Stimulated activated CD4-positive, alpha-beta T cell treated with anti-CD3 and anti-CD28 coated beads, Interleukin-4, amount 100 ng/mL, for 48 hours (primary cell): ENCODE results near the gene ETV2.
A peak's percentile ranks its signal among the peaks of the same experiment; 100 is the strongest.
"Not testable (repeated sequence)": the region's sequence is repeated elsewhere in the genome, so short reads cannot be mapped to it uniquely, and the experiment has no call there.

Source experiments
- DNase-seq, 2 donors: peaks; one replicate each; pipeline ENCODE4 v3.0.0-alpha.2; 2020; ENCODE audit warnings: low read depth in 2 of 2

Gene ETV2, protein sequence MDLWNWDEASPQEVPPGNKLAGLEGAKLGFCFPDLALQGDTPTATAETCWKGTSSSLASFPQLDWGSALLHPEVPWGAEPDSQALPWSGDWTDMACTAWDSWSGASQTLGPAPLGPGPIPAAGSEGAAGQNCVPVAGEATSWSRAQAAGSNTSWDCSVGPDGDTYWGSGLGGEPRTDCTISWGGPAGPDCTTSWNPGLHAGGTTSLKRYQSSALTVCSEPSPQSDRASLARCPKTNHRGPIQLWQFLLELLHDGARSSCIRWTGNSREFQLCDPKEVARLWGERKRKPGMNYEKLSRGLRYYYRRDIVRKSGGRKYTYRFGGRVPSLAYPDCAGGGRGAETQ

DNA sequence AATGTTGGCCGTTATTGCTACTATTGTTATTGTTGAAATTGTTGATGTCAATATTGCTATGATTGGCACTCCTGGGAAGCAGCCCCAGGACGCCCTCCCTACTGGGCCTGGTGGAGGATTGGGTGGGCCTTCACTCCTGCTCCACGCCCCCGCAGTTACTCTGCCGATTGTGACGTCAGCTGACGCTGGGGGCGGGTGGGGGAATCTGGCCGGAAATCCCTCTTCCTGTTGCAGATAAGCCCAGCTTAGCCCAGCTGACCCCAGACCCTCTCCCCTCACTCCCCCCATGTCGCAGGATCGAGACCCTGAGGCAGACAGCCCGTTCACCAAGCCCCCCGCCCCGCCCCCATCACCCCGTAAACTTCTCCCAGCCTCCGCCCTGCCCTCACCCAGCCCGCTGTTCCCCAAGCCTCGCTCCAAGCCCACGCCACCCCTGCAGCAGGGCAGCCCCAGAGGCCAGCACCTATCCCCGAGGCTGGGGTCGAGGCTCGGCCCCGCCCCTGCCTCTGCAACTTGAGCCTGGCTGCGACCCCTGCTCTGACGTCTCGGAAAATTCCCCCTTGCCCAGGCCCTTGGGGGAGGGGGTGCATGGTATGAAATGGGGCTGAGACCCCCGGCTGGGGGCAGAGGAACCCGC, at the start of gene ETV2:
ETV2 (plus strand) TSS at position 231 of the 637 bp plus-strand sequence. CDS start 716 bp downstream, outside the sequence.
- peak in 1 of 2 donors; percentile 23 for DNase-seq

DNA sequence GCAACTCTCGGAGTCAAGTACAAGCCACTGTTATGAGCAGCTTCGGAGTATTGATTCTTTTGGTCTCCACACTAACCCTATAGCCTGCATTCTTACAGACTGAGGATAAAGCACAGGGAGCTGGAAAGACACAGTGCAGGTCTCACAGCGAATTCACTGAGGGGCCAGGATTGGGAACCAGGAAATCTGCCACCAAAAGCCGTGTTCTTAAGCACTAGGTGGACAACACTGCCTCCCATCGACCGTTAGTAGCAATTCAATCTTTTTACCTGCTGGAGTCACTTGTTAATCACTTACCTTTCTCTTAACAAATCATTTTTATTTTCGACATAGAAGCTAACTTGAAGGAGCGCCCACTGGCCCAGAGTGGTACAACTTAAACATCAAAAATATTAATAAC, 49.3 kb upstream of the ETV2 start:
- DNase-seq = no peak

DNA sequence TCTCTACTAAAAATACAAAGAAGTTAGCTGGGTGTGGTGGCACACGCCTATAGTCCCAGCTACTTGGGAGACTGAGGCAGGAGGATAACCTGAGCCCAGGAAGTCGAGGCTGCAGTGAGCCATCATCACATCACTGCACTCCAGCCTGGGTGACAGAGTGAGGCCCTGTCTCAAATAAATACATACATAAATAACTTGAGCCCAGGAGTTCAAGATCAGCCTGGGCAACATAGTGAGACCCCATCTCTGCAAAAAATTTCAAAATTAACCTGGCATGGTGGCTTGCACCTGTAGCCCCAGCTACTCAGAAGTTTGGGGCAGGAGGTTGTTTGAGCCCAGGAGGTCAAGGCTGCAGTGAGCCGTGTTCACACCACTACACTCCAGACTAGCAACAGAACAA, 46.5 kb upstream of the ETV2 start:
- not testable (repeated sequence) for DNase-seq

DNA sequence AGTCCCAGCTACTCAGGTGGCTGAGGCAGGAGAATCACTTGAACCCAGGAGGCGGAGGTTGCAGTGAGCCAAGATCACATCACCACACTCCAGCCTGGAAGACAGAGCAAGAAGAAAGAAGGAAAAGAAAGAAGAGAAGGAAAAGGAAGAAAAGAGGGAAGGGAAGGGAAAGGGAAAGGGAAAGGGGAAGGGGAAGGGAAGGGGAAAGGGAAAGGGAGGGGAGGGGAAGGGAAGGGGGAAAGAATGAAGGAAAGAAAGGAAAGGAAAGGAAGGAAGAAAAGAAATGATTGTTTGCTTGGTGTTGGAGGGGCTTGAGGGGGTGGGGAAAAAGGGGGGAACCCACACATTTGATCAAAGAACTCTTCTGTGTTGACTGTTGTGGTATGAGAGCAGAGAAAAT, 45.6 kb upstream of the ETV2 start:
- DNase-seq = no peak

DNA sequence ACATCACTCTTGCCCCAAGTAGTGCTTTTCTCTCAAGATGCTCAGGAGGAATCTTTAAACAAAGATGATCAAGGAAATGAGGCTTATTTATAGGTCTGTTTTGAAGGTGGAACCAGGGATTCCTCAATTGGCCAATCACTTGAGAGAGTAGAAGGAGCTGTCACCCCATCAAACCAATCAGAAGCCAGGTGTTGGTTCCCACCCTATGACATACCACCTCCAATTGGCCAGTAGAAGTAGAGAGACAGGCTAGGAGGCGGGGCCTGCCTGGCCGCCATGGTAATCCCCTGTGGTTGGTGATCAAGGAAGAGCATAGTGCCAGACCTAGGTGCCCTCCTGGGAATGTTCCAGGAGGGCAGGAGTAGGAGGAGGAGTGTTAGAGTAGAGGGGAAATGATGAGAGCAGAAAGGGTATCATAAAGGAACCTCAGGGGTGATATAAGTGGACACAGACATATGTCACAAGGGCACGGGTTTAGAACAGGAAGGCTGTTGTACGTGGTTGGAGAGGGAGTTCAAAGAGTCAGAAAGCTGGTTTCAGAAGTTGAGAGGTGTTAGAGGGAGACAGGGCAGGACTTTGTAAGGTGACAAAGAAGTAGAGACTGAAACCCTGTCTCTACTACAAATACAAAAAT, 45.1 kb upstream of the ETV2 start:
- no peak for DNase-seq

DNA sequence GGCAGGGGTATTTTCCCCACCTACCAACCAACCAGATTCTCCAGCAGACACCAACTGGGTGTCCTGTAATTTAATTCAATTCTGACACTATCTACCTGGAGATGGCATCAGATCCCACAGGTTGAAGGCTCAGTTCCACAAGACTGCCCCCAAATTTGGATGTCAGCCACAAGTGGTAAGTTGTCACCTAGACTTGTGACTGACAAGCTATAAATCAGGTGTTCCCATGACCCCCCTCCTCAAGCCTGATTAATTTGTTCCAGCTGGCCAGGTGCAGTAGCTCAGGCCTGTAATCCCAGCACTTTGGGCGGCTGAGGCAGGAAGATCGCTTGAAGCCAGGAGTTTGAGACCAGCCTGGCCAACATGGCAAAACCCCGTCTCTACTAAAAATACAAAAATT, 39.6 kb upstream of the ETV2 start:
- no peak for DNase-seq

DNA sequence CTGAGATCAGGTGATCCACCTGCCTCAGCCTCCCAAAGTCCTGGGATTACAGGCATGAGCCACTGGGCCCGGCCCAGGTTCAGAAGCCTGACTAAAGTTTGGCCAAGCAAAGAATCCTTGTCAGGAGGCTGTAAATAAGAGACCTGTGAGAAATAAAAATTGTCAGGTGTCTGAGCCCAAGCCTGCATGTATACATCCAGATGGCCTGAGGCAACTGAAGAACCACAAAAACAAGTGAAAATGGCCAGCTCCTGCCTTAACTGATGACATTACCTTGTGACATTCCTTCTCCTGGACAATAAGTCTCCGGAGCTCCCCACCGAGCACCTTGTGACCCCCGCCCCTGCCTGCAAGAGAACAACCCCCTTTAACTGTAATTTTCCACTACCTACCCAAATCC, 37.1 kb upstream of the ETV2 start:
- DNase-seq = not testable (repeated sequence)

DNA sequence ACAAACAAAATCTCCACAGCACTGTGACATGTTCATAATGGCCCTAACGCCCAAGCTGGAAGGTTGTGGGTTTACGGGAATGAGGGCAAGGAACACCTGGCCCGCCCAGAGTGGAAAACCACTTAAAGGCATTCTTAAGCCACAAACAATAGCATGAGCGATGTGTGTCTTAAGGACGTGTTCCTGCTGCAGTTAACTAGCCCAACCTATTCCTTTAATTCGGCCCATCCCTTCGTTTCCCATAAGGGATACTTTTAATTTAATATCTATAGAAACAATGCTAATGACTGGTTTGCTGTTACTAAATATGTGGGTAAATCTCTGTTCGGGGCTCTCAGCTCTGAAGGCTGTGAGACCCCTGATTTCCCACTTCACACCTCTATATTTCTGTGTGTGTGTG, 34.4 kb upstream of the ETV2 start:
- not testable (repeated sequence) for DNase-seq

DNA sequence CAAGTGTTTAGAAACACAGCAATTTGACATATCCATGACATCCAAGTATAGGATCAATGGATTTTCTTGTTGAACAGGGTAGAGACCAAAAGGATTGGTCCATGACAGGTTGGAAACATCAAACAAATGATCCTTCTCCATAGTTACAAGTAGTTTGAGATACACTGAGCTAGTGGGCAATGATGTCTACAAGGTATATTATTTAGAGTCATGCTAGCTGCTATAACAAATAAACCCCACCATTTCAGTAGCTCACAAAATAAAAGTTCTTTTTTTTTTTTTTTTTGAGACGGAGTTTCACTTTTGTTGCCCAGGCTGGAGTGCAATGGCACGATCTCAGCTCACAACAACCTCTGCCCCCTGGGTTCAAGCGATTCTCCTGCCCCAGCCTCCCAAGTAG, 33.9 kb upstream of the ETV2 start:
- DNase-seq = no peak

DNA sequence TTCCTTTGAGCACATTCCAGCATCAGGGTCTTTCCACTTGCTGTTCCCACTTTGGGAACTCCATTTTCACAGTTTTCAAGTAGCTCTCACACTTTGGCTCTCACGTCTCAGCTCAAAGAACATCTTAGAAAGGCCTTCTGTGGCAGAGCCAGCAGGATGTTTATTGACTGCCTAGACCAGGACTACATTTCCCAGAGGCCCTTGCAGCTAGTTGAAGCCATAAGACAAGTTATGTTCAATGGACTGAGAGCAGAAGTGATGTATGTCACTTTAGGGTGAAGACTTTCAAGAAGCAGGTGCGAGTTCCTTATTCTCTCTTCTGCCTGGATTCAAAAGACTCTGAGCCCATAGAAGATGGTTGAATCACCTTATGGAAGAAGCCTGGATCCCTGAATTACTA, 33.3 kb upstream of the ETV2 start:
- no peak for DNase-seq

DNA sequence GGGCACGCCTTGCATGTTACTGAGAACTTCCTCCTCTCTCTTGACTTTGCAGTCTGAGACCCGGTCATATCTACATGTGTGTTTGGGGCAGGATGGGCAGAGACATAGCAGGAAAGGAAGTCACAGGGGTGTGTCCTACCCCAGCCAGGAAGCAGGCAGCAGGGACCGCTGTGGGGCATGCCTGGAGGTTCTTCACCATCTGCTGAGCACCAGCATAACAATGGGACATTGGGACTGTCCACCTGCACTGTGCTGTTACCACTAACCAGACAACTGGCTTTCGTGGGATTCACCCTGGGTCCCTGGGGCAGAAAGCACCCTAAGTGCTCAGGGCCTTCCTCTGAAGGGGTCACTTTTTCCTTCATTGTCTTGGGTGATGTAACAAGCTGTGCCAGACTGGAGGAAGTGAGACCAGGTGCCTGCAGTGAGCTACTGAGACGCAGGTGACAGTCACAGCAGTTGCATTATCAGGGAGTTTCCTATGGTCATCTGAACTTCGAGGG, 31.6 kb upstream of the ETV2 start:
- DNase-seq = no peak

DNA sequence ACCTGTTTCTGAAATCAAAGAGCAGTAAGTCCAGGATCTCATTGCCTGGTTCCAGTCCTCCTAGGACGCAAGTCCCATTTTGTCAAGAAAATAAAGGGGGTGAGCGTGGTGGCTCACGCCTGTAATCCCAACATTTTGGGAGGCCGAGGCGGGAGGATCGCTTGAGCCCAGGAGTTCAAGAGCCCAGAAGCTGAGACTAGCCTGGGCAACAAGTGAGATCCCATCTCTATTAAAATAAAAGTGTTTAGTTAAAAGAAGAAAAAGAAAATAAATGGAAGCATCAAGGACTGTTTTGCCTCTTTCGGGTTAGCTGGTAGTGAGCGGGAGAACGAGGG, 29.4 kb upstream of the ETV2 start:
- DNase-seq = no peak

DNA sequence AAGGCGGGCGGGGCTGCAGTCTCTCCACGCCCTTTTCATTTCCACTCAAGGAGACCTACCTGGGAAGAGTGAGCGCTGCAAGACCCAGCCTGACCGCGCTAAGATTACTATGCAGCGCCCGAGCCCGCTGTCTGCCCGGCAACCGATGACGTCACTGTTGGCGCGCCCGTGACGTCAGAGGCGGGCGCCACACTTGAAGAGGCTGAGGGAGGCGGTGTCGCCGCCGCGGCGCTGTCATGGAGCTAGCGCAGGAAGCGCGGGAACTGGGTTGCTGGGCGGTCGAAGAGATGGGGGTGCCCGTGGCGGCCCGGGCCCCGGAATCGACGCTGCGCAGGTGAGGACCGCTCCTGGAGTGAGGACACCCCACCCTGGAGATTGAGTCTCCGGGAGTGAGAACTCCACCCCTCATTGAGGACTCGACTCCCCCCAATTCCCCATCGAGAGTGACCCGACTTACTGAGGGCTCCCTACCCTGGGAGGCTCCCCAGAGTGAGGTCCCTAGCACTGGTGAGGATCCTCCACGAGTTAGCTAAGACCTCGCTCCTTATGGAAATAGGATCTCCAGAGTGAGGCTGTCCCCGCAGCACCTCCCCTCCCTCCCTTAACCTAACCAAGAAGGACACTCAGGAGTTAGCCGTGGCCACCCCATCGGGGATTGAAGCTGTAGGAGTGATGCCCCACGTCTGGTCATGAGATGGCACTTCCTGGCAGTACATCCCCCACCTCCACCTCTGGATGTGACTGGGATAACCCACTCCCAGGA, 28.8 kb upstream of the ETV2 start, which contains the start of gene HAUS5:
HAUS5 (plus strand) TSS at position 177 of the 763 bp plus-strand sequence; CDS start at position 237, 60 bp downstream.
- DNase-seq = peak; percentile 90 to 96

DNA sequence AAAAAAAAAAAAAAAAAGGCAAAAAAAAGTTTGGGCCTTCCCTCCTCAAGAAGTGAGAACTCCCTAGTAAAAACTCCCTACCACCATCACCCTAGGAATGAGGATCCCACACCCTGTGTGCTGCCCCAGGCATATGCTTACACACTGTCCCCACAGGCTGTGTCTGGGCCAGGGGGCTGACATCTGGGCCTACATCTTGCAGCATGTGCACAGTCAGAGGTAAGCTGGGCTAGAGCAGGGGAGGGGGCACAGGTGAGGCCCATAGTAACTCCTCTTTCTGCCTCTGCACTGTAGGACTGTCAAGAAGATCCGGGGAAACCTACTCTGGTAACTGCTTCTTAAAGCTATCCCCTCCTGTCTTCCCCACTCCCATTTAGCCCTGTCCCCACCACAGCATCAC, 28.0 kb upstream of the ETV2 start:
- no peak for DNase-seq

DNA sequence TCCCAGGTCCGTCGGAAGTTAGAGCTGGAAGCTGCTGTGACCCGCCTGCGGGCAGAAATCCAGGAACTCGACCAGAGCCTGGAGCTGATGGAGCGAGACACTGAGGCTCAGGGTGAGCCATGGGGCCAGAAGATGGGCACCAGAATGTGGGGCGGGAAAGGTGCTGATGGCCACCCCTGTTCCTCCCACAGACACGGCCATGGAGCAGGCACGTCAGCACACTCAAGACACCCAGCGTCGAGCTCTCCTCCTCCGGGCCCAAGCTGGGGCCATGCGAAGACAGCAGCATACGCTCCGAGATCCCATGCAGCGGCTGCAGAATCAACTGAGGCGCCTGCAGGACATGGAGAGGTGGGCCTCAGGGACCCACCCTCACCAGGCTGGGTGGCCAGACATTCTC, 26.5 kb upstream of the ETV2 start:
- no peak for DNase-seq

DNA sequence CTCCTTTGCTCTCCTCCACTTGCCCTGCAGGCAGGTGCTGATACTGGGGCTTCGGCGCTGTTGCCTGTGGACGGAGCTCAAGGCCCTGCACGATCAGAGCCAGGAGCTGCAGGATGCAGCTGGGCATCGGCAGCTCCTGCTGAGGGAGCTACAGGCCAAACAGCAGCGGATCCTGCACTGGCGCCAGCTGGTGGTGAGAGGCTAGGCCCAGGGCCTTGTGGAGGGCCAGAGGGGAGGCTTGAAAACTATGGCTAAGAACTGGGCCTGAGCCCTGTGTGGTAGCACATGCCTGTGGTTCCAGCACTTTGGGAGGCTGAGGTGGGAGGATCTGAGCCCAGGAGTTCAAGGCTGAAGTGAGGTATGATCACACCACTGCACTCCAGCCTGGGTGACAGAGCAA, 22.7 kb upstream of the ETV2 start:
- DNase-seq = no peak

DNA sequence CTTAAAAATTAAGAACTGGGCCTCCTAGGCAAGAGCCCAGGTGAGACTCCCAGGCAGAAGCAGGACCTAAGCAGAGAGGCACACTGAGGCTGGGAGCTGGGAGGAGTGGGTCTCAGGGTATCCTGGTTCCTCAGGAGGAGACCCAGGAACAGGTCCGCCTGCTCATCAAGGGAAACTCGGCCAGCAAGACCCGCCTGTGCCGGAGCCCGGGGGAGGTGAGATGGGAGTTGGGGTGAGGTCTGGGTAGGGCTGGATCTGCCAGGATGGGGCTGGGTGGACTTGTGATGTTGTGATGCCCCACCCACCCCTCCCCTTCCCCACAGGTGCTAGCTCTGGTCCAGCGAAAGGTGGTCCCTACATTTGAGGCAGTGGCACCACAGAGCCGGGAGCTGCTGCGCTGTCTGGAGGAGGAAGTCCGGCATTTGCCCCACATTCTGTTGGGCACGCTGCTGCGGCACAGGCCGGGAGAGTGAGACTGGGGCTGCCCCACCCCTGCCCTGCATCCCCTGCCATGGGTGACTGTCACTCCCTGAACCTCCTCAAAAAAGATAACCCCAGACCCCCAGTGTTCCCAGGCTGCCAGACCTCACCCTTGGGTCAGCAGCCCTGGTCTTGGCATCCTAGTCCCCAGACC, 22.1 kb upstream of the ETV2 start:
- DNase-seq = no peak

DNA sequence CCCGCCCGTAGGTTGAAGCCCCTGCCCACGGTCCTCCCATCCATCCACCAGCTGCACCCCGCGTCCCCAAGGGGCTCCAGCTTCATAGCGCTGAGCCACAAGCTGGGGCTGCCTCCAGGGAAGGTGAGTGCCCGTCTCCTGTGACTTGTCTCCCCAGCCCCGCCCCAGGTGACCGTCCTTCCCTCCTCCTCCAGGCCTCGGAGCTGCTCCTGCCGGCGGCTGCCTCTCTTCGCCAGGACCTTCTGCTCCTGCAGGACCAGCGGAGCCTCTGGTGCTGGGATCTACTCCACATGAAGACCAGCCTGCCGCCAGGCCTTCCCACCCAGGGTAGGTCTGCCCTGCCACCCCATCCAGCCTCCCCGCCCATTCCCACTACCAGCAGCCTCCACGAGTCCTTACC, 21.5 kb upstream of the ETV2 start:
- no peak for DNase-seq

DNA sequence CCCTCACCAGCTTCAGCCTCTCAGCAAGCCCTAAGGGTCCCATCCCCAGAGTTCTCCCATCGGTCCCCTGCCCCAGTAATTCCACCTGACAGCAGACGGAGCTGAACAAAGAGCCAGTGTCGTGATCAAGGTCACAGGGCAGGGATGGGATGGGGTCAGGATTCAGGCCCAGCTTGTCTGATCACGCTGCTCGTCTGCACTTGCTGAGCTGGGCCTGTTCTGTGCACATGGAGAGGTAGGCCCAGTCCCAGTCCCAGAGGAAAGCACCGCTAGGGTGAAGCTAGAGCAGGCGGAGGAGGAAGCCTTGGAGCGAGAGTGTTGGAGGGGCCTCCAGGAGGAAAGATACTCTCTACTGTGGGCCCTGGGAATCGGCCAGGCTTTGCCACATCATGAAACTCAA, 19.8 kb upstream of the ETV2 start:
- DNase-seq = no peak

DNA sequence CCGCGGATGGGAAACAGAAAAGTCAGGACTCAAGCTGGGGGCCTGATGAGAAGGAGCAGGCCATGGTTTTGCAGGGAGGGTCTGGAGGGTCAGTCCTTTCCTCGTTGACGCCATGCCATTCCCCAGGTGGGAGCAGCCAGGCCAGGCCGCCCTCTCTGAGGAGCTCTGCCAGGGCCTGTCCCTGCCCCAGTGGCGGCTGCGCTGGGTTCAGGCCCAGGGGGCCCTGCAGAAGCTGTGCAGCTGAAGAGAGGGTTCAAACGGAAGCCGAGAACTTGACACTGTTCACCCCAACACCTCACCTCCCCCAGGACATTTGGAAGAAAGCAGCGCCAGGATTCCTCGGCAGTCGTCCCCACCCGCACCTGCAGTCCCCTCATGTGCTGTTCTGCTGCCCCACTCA, 18.8 kb upstream of the ETV2 start:
- DNase-seq = no peak

DNA sequence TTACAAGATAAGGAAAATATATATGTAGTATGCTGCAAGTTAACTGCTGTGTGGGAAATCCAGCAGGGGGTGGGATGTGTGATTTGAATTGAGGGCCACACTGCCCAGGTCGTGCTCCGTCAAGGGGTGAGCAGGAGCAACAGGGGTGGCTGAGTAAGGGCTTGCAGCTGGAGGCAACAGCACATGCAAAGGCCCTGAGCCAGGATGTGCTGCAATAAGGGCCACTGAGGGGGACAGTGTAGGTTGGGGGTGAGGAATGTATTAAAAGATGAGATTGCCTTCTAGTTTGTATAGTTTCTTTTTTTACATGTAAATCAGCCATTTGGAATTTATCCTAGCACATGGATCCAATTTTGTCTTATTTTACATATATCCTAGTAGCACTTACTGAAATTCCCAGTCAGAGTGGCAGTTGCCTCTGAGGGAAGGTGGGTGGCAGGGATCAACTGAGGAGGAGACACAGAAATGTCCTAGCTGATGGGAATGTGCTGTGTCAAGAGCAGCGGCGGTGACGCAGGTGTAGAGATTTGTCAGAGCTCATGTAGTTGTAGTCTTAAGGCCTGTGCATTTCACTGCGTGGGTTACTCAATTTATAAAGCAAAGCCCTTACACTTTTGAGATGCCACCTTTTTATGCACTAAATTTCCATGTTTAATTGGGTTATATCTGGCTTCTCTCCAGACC, 18.1 kb upstream of the ETV2 start:
- no peak for DNase-seq
